Measurements from ENCODE around the gene CFDP1. TPM values are rescaled to one million over a fixed set of nuclear protein-coding genes. Genes with fewer than 3 reads are reported as not detected.

Gene CFDP1
- total RNA-seq, 1 donor: 41.3 TPM

DNA sequence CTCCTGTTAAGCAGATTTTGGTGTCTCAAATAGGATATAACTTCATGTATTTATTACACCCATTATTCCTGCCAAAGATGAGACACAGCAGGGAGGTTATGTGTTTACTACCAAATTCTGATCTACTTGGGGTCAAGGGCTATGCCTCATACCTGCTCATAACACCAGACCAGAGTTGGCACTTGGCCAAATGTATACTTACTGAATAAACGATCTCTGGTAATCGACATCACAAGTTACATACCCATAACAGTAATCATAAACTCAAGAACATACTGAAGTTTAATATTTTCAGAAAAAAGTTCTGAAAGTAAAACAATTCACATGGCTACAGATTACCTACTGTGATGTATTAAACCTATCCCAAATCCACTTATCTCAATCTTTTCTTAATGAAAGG, 28.3 kb upstream of the CFDP1 start:
- TF ChIP-seq, protein P1, sequence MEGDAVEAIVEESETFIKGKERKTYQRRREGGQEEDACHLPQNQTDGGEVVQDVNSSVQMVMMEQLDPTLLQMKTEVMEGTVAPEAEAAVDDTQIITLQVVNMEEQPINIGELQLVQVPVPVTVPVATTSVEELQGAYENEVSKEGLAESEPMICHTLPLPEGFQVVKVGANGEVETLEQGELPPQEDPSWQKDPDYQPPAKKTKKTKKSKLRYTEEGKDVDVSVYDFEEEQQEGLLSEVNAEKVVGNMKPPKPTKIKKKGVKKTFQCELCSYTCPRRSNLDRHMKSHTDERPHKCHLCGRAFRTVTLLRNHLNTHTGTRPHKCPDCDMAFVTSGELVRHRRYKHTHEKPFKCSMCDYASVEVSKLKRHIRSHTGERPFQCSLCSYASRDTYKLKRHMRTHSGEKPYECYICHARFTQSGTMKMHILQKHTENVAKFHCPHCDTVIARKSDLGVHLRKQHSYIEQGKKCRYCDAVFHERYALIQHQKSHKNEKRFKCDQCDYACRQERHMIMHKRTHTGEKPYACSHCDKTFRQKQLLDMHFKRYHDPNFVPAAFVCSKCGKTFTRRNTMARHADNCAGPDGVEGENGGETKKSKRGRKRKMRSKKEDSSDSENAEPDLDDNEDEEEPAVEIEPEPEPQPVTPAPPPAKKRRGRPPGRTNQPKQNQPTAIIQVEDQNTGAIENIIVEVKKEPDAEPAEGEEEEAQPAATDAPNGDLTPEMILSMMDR (IDR thresholded peaks at IDR 0.05; ENCODE audit: extremely low read depth, low read depth, low read length): no peak
- no peaks in the 10 kb centered on the region for H3K4me1 ChIP-seq (ENCODE audit: insufficient read depth, low read length)
- H4K20me1 ChIP-seq (ENCODE audit: insufficient read depth, low read length): peaks cover 31% of the 10 kb centered on the region
- H3K79me2 ChIP-seq (ENCODE audit: insufficient read depth, low read length): peaks cover 76% of the 10 kb centered on the region
- DNase-seq (ENCODE audit: insufficient read length, low spot score, missing footprints): no peak
- H3K4me2 ChIP-seq (ENCODE audit: insufficient read depth, low read length): no peak overlapping the region
- no peaks in the 10 kb centered on the region for H3K36me3 ChIP-seq (ENCODE audit: insufficient read depth, low read length)
- no peak overlapping the region for H2AFZ ChIP-seq (ENCODE audit: low read length)
- H3K4me3 ChIP-seq (ENCODE audit: insufficient read depth, low read length): no peak overlapping the region
- no peak overlapping the region for H3K27ac ChIP-seq (ENCODE audit: low read depth, low read length)
- H3K27me3 ChIP-seq (ENCODE audit: insufficient read depth, low read length): no peaks in the 10 kb centered on the region
- no peaks in the 10 kb centered on the region for H3K9me3 ChIP-seq (ENCODE audit: low read depth, low read length)

DNA sequence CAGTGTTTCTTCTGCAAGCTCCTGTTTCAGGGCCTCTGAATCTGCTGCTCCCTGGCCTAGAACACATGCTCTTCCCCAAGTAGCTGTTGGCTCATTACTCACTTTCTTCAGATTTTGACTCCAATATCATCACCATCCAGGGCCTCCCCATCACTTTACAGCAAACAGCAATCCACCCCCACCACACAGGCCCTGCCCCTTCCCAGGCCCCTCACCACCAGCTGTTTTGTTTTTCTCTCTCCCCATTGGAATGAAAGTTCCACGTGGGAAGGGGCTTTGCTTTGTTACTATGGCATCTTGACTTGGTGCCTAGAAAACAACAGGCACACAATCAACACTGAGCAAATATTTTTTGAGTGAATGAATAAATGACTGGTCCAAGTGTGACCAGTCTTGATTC, 27.1 kb upstream of the CFDP1 start:
- peak; percentile 82 for DNase-seq (ENCODE audit: insufficient read length, low spot score, missing footprints)
- Histone ChIP-seq H3K4me3 (ENCODE audit: insufficient read depth, low read length) (no peak overlapping the region), H3K36me3 (ENCODE audit: insufficient read depth, low read length) (no peaks in the 10 kb centered on the region), H3K27me3 (ENCODE audit: insufficient read depth, low read length) (no peaks in the 10 kb centered on the region), H3K4me2 (ENCODE audit: insufficient read depth, low read length) (no peak overlapping the region), H2AFZ (ENCODE audit: low read length) (no peak overlapping the region), H3K9me3 (ENCODE audit: low read depth, low read length) (no peaks in the 10 kb centered on the region), H3K79me2 (ENCODE audit: insufficient read depth, low read length) (peaks cover 86% of the 10 kb centered on the region), H3K27ac (ENCODE audit: low read depth, low read length) (no peak overlapping the region), H3K4me1 (ENCODE audit: insufficient read depth, low read length) (no peaks in the 10 kb centered on the region), H4K20me1 (ENCODE audit: insufficient read depth, low read length) (peaks cover 38% of the 10 kb centered on the region)
- TF ChIP-seq, protein P1 (IDR thresholded peaks at IDR 0.05; ENCODE audit: extremely low read depth, low read depth, low read length): no peak

DNA sequence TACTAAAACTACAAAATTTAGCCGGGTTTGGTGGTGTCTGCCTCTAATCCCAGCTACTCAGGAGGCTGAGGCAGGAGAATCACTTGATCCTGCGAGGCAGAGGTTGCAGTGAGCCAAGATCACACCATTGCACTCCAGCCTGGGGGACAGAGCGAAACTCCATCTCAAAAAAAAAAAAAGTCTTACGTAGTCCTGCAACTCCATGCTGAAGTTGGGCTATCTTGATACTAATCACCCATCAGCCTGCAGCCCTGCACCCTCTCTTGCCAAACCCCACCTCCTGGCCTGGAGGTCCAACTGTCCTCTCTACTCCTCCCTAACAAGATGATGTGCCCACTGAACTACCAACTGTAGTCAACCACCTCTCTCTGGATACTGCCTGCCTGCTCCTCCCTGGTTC, 26.4 kb upstream of the CFDP1 start:
- Histone ChIP-seq H3K4me3 (ENCODE audit: insufficient read depth, low read length) (no peak overlapping the region), H3K9me3 (ENCODE audit: low read depth, low read length) (no peaks in the 10 kb centered on the region), H4K20me1 (ENCODE audit: insufficient read depth, low read length) (peaks cover 39% of the 10 kb centered on the region), H3K27ac (ENCODE audit: low read depth, low read length) (no peak overlapping the region), H3K79me2 (ENCODE audit: insufficient read depth, low read length) (peaks cover 89% of the 10 kb centered on the region), H3K36me3 (ENCODE audit: insufficient read depth, low read length) (no peaks in the 10 kb centered on the region), H3K27me3 (ENCODE audit: insufficient read depth, low read length) (no peaks in the 10 kb centered on the region), H2AFZ (ENCODE audit: low read length) (no peak overlapping the region), H3K4me2 (ENCODE audit: insufficient read depth, low read length) (no peak overlapping the region), H3K4me1 (ENCODE audit: insufficient read depth, low read length) (no peaks in the 10 kb centered on the region)
- TF ChIP-seq, protein P1 (IDR thresholded peaks at IDR 0.05; ENCODE audit: extremely low read depth, low read depth, low read length): no peak
- DNase-seq (ENCODE audit: insufficient read length, low spot score, missing footprints): no peak

DNA sequence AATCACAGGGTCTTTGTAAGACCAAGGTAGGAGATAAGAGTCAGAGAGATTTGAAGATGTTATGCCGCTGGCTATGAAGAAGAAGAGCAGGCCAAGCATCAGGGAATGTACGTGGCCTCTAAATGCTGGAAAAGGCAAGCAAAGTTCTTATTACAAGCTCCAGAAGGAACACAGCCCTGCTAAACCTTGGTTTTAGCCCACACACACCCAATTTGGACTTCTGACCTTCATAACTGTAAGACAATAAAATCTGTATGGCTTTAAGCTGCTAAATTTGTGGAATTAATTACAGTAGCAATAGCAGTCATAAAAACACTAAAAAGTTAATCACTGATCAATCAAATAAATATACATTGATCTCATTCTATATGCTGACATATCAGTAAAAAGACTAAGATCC, 25.1 kb upstream of the CFDP1 start:
- H3K4me2 ChIP-seq (ENCODE audit: insufficient read depth, low read length): no peak overlapping the region
- no peak overlapping the region for H3K27ac ChIP-seq (ENCODE audit: low read depth, low read length)
- no peaks in the 10 kb centered on the region for H3K9me3 ChIP-seq (ENCODE audit: low read depth, low read length)
- no peak overlapping the region for H2AFZ ChIP-seq (ENCODE audit: low read length)
- DNase-seq (ENCODE audit: insufficient read length, low spot score, missing footprints): no peak
- TF ChIP-seq, protein P1 (IDR thresholded peaks at IDR 0.05; ENCODE audit: extremely low read depth, low read depth, low read length): no peak
- no peaks in the 10 kb centered on the region for H3K36me3 ChIP-seq (ENCODE audit: insufficient read depth, low read length)
- H3K79me2 ChIP-seq (ENCODE audit: insufficient read depth, low read length): peaks cover 93% of the 10 kb centered on the region
- H4K20me1 ChIP-seq (ENCODE audit: insufficient read depth, low read length): peaks cover 46% of the 10 kb centered on the region
- H3K4me1 ChIP-seq (ENCODE audit: insufficient read depth, low read length): no peaks in the 10 kb centered on the region
- no peaks in the 10 kb centered on the region for H3K27me3 ChIP-seq (ENCODE audit: insufficient read depth, low read length)
- H3K4me3 ChIP-seq (ENCODE audit: insufficient read depth, low read length): no peak overlapping the region

All from osteoblast (primary cell).